ENCODE measurements around the gene CLPTM1.
A peak's percentile ranks its signal among the peaks of the same experiment; 100 is the strongest.

Gene CLPTM1

GRCh38 chr19:45010306-45010705, 55.1 kb downstream of the CLPTM1 start:
- DNase-seq (ENCODE audit: low read depth), result no peak

DNA sequence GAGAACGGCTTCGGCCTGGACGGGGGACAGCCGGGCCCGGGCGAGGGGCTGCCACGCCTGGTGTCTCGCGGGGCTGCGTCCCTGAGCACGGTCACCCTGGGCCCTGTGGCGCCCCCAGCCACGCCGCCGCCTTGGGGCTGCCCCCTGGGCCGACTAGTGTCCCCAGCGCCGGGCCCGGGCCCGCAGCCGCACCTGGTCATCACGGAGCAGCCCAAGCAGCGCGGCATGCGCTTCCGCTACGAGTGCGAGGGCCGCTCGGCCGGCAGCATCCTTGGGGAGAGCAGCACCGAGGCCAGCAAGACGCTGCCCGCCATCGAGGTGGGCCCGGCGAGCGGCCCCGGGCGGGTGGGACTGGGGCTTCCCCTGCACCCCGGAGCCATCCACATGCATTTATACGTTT, 56.8 kb downstream of the CLPTM1 start:
- no peak for DNase-seq (ENCODE audit: low read depth)

DNA sequence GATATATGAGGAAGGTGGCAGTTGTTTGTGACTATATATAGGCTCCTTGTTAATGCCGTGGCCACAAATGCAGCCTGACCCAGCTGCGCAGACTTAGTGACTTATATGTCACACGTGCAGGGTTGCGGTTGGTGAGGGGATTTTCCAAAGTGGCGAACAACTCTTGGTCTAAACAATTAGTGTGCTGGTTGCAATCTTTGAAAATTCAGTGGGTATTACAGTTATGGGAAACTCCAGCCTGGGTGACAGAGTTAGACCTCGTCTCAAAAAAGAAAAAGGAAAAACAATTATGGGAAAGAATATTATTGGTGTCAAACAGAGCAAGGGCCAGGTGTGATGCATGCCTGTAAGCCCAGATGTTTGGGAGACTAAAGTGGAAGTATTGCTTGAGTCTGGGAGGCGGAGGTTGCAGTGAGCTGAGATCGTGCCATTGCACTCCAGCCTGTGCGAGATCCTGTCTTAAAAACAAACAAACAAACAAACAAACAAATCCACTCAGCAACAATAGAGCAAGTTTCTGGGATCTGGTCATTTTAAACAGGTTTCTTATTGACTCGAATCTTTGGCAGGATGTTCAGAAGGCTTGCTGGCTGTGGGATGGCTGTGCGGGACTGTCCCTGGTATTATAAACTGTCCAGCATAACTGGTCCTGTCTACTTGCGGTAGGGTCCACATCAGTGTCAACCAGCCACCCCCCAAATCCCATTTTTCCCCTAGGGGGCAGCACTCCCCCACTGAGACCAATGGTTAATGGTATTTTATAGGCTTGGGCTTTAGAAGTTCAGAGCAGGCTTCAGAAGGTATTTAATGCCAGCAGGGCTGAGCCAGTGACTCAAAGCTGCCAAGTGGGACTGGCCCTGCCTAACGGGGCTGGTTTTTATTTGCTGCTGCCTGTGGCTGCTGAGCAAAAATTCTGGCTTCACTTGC, 61.5 kb downstream of the CLPTM1 start:
- peak; percentile 72 for DNase-seq (ENCODE audit: low read depth)

- DNase-seq (ENCODE audit: low read depth), result no peak
Observed at GRCh38 chr19:45019187-45019586, 64.0 kb downstream of the CLPTM1 start.

GRCh38 chr19:45020071-45020470, 64.9 kb downstream of the CLPTM1 start:
- DNase-seq (ENCODE audit: low read depth), result no peak

DNA sequence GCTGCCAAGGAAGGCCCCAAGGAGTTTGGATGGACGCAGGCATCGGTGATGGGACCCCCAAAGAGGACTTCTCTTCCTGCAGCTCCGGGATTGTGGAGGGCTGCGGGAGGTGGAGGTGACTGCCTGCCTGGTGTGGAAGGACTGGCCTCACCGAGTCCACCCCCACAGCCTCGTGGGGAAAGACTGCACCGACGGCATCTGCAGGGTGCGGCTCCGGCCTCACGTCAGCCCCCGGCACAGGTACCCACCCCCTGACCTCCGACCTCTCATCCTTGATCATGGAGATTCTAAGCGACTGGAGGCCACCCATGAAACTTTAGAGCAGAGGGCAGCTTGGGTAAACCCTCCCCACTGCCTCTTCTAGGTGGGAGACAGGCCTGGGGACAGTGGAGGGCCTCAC, 66.8 kb downstream of the CLPTM1 start:
- no peak for DNase-seq (ENCODE audit: low read depth)

- no peak for DNase-seq (ENCODE audit: low read depth)
Observed at GRCh38 chr19:45023048-45023447, 67.9 kb downstream of the CLPTM1 start.

- no peak for DNase-seq (ENCODE audit: low read depth)
Observed at GRCh38 chr19:45025264-45025663, 70.1 kb downstream of the CLPTM1 start.

- no peak for DNase-seq (ENCODE audit: low read depth)
Observed at GRCh38 chr19:45027371-45027770, 72.2 kb downstream of the CLPTM1 start.

DNA sequence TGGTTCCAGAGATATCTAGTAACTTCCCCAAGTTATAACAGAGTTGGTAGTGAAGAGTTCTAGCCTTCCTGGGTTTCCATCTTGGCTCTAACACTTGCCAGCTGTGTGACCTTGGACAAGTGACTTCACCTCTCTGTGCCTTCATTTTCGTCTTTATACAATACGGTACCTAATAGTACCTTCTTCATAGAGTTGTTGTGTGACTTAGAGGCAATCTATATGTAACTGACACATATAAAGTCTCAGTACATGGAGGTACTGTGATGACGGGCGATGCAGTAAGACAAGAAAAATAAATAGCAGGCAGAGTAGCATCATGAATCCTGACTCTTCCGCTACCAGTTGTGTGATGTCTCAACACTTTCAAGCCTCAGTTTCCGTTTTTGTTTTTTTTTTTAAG, 75.6 kb downstream of the CLPTM1 start:
- DNase-seq (ENCODE audit: low read depth), result no peak

DNA sequence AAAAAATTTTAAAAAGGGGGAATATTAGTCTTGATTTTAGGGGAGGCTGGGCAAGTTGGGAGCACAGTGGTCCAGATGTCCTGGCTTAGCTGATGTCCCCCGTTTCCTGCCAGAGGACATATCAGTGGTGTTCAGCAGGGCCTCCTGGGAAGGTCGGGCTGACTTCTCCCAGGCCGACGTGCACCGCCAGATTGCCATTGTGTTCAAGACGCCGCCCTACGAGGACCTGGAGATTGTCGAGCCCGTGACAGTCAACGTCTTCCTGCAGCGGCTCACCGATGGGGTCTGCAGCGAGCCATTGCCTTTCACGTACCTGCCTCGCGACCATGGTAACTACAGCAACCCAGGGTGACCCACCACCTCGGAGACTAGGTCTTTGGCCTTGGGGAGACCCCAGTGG, 77.2 kb downstream of the CLPTM1 start:
- no peak for DNase-seq (ENCODE audit: low read depth)

- no peak for DNase-seq (ENCODE audit: low read depth)
Observed at GRCh38 chr19:45035755-45036154, 80.6 kb downstream of the CLPTM1 start.

DNA sequence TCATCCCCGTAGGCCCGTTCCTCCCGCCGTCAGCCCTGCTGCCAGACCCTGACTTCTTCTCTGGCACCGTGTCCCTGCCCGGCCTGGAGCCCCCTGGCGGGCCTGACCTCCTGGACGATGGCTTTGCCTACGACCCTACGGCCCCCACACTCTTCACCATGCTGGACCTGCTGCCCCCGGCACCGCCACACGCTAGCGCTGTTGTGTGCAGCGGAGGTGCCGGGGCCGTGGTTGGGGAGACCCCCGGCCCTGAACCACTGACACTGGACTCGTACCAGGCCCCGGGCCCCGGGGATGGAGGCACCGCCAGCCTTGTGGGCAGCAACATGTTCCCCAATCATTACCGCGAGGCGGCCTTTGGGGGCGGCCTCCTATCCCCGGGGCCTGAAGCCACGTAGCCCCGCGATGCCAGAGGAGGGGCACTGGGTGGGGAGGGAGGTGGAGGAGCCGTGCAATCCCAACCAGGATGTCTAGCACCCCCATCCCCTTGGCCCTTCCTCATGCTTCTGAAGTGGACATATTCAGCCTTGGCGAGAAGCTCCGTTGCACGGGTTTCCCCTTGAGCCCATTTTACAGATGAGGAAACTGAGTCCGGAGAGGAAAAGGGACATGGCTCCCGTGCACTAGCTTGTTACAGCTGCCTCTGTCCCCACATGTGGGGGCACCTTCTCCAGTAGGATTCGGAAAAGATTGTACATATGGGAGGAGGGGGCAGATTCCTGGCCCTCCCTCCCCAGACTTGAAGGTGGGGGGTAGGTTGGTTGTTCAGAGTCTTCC, 82.4 kb downstream of the CLPTM1 start:
- DNase-seq (ENCODE audit: low read depth), result no peak

DNA sequence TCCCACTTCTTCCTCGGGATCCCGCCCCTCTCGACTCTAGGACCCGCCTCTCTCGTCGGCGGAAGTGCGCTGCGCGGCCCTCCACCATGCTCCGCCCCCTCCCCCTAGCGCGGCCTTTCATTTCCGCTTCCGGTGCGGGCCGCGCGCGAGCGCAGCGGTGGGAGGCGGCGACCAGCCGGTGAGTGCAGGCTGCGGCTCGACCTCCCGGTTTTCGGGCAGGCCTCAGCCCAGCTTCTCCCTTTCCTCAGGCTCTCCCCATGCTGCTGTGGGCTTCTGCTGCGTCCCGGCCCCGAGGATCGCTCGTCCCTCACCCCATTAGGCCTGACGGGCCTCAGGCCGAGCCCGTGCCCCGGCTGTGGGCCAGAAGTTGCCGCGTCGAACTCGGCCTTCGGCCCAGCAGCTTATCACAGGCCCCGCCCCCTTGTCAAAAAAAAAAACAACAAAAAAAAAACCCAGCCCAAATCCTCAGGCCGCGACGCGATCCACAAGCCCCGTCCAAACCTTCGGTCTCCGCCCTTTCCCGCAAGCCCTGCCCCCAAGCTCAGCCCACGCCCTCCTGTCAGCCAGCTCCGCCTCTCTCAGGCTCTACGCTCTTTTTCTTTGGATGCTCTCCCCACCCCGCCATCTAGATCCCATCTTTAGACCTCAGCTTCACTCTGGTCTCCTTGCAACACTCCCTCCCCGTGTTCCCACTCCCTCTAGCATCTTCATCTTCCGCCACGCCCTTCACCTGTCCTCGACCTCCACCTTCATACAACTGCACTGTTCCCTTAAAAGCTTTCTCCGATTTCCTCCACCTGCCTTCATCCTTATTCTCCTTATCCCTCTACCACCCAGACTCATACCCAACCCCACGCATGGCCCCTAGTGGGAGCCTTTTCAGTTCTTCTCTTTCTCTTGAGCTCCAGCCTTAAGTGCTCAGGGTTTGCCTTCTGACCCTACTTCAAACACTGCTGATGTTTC, 84.0 kb downstream of the CLPTM1 start, which contains the start of gene CLASRP:
TSS of gene CLASRP (plus strand) at position 115 of the 963 bp plus-strand sequence. CDS start 1,168 bp downstream, outside the sequence.
- DNase-seq (ENCODE audit: low read depth), result peak; percentile 80

GRCh38 chr19:45040059-45040771, 85.0 kb downstream of the CLPTM1 start:
- DNase-seq (ENCODE audit: low read depth), result no peak

DNA sequence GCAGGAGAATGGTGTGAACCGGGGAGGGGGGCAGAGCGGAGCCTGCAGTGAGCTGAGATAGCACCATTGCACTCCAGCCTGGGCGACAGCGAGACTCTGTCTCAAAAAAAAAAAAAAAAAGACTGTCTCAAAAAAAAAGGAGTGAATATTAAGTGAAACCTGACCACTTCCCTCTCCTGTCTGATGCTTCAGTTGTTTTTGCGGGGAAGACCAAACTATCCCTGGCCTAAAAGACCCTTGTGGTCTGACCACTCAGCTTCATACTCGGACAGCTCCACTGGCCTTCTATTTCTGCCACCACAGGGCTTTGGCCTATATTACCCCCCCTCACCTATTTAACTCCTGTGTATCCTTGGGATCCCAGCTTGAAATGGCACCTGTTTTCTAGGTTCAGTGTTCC, 85.9 kb downstream of the CLPTM1 start:
- DNase-seq (ENCODE audit: low read depth), result no peak

Data from fibroblast of the conjunctiva (primary cell).